Ectodermal cell (in vitro differentiated cells): ENCODE measurements around the gene HYAL2.
A peak's percentile ranks its signal among the peaks of the same experiment; 100 is the strongest.
"Not testable (repeated sequence)": the region's sequence is repeated elsewhere in the genome, so short reads cannot be mapped to it uniquely, and the experiment has no call there.

ENCODE experiments used
- H3K27ac ChIP-seq: 2 replicates; pipeline ENCODE4 v1.7.0; 2013; ENCODE audit warnings: mild to moderate bottlenecking, low read depth, low read length; ENCODE audit not compliant: insufficient read depth, poor library complexity, severe bottlenecking
- H3K27me3 ChIP-seq: 2 replicates; pipeline ENCODE4 v1.7.0; 2013; ENCODE audit warnings: mild to moderate bottlenecking, low read length; ENCODE audit not compliant: insufficient read depth, control insufficient read depth, poor library complexity, severe bottlenecking
- H3K36me3 ChIP-seq: one replicate; pipeline ENCODE4 v1.7.0; 2013; ENCODE audit warnings: low read length; ENCODE audit not compliant: control insufficient read depth, insufficient read depth
- H3K4me1 ChIP-seq: one replicate; pipeline ENCODE4 v1.7.0; 2013; ENCODE audit warnings: low read length; ENCODE audit not compliant: control insufficient read depth, insufficient read depth
- H3K4me3 ChIP-seq: 2 replicates; pipeline ENCODE4 v1.7.0; 2013; ENCODE audit warnings: low read depth, low read length, control low read depth; ENCODE audit not compliant: insufficient read depth
- H3K9me3 ChIP-seq: 2 replicates; pipeline ENCODE4 v1.7.0; 2013; ENCODE audit warnings: mild to moderate bottlenecking, low read length, moderate library complexity; ENCODE audit not compliant: control insufficient read depth
- WGBS, 2 experiments: methylation state at CpG; one replicate each; pipeline ENCODE4 v1.1.7; 2013; ENCODE audit warnings: missing lambda C conversion rate in 2 of 2; 5-methylcytosine and 5-hydroxymethylcytosine counted together

The HYAL2 gene

GRCh38 chr3:50276762-50277101 lies 45.8 kb downstream of the HYAL2 start:
- H3K36me3 ChIP-seq: no peaks in the 10 kb centered on the region
- no peak overlapping the region for H3K27ac ChIP-seq
- H3K9me3 ChIP-seq: no peaks in the 10 kb centered on the region
- no peak overlapping the region for H3K4me3 ChIP-seq
- peaks cover 37% of the 10 kb centered on the region for H3K27me3 ChIP-seq
- WGBS, 2 experiments: 92 to 94% methylated on average over 17 of the region's 17 CpGs
- peaks cover 7% of the 10 kb centered on the region for H3K4me1 ChIP-seq

DNA sequence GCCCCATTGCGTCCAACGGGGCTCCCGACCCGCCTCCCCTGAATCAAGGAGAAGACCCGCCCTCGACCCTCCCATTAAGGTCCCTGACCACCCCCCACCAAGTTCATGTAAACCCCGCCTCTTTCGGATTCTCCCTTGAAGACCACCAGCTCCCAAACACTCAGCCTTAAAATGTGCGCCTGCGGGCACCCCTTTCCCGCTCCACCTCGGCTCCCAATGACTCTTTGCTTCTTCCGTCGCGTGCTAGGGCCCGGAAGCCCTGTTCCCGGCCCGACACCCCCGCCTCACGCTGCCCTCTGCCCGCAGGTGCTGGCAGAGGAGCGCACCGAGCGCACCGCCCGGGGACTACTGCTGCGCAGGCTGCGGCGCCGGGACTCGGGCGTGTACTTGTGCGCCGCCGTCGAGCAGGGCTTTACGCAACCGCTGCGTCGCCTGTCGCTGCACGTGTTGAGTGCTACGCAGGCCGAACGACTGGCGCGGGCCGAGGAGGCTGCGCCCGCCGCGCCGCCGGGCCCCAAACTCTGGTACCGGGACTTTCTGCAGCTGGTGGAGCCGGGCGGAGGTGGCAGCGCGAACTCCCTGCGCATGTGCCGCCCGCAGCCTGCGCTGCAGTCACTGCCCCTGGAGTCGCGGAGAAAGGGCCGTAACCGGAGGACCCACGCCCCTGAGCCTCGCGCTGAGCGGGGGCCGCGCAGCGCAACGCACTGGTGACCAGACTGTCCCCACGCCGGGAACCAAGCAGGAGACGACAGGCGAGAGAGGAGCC lies 46.4 kb downstream of the HYAL2 start:
- Histone ChIP-seq H3K4me1 (peaks cover 7% of the 10 kb centered on the region), H3K27ac (no peak overlapping the region), H3K36me3 (no peaks in the 10 kb centered on the region), H3K9me3 (no peaks in the 10 kb centered on the region), H3K4me3 (peak overlapping the region; percentile 27), H3K27me3 (peaks cover 37% of the 10 kb centered on the region)
- 85 to 86% methylated on average over 79 of the region's 79 CpGs for WGBS, 2 experiments

DNA sequence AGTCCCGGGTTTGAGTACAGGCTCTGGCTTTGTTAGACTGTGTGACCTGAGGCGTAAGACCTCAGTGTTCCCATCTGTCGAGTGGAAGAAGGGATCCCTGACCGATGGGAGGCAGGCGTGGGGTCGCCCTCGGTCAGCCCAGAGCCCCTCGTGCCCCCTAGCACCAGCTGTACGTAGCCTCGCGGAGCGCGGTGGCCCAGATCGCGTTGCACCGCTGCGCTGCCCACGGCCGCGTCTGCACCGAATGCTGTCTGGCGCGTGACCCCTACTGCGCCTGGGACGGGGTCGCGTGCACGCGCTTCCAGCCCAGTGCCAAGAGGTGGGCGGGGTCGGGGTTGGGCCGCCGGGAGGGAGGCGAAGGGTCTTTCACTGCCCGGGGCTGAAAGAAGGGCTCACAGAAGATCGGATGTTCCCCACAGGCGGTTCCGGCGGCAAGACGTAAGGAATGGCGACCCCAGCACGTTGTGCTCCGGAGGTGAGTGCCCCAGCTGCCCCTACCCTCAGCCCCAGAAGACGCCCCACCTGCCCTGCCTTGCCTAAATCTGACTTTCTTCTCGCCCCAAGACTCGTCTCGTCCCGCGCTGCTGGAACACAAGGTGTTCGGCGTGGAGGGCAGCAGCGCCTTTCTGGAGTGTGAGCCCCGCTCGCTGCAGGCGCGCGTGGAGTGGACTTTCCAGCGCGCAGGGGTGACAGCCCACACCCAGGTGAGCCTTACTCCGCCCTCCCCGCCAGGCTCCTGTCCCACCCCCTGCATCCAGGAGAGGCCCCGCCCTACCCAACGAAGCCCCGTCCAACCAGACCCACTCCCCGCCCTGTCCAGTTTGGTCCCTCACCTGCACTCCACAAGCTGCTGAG lies 47.2 kb downstream of the HYAL2 start:
- no peak overlapping the region for H3K27ac ChIP-seq
- no peaks in the 10 kb centered on the region for H3K36me3 ChIP-seq
- peak overlapping the region; percentile 27 for H3K4me3 ChIP-seq
- peaks cover 37% of the 10 kb centered on the region for H3K27me3 ChIP-seq
- no peaks in the 10 kb centered on the region for H3K9me3 ChIP-seq
- H3K4me1 ChIP-seq: peaks cover 7% of the 10 kb centered on the region
- WGBS, 2 experiments: 17 to 19% methylated on average over 65 of the region's 65 CpGs

DNA sequence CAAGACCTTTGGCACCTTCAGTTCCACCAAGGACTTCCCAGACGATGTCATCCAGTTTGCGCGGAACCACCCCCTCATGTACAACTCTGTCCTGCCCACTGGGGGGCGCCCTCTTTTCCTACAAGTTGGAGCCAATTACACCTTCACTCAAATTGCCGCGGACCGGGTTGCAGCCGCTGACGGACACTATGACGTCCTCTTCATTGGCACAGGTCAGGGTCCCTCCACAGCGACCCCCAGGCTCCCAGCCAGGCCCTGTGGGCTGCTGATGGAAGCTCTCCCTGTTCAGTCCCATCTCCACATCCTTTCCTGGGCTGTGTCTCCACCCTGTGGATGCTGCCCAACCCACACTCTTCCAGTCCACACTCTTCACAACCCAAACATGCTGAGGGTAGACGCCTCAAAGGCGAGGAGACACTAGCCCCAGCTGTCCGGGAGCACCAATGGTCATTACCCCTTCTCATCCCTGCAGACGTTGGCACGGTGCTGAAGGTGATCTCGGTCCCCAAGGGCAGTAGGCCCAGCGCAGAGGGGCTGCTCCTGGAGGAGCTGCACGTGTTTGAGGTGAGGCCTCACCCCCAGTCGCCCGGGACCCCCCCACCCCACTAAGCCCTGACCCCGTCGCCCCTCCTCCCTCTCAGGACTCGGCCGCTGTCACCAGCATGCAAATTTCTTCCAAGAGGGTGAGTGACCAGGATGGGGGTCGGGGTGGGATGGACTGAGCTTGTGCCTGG lies 48.0 kb downstream of the HYAL2 start:
- Histone ChIP-seq H3K27me3 (peaks cover 37% of the 10 kb centered on the region), H3K9me3 (no peaks in the 10 kb centered on the region), H3K36me3 (no peaks in the 10 kb centered on the region), H3K4me3 (peak overlapping the region; percentile 27), H3K4me1 (peaks cover 14% of the 10 kb centered on the region), H3K27ac (no peak overlapping the region)
- WGBS, 2 experiments: 16 to 17% methylated on average over 26 of the region's 26 CpGs

DNA sequence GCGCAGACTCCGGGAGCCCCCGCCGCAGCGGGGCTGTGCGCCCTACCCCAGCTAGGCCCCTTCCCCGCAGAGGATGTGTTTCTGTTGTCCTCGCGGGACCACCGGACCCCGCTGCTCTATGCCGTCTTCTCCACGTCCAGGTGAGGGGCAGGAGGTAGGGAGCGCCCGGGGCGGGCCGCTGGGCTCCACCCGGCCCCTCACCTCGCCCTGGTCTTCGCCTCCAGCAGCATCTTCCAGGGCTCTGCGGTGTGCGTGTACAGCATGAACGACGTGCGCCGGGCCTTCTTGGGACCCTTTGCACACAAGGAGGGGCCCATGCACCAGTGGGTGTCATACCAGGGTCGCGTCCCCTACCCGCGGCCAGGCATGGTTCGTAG lies 48.9 kb downstream of the HYAL2 start:
- no peak overlapping the region for H3K27ac ChIP-seq
- H3K36me3 ChIP-seq: no peaks in the 10 kb centered on the region
- peaks cover 37% of the 10 kb centered on the region for H3K27me3 ChIP-seq
- H3K9me3 ChIP-seq: no peaks in the 10 kb centered on the region
- 80% methylated on average over 31 of the region's 31 CpGs for WGBS, 2 experiments
- H3K4me3 ChIP-seq: no peak overlapping the region
- H3K4me1 ChIP-seq: peaks cover 22% of the 10 kb centered on the region

DNA sequence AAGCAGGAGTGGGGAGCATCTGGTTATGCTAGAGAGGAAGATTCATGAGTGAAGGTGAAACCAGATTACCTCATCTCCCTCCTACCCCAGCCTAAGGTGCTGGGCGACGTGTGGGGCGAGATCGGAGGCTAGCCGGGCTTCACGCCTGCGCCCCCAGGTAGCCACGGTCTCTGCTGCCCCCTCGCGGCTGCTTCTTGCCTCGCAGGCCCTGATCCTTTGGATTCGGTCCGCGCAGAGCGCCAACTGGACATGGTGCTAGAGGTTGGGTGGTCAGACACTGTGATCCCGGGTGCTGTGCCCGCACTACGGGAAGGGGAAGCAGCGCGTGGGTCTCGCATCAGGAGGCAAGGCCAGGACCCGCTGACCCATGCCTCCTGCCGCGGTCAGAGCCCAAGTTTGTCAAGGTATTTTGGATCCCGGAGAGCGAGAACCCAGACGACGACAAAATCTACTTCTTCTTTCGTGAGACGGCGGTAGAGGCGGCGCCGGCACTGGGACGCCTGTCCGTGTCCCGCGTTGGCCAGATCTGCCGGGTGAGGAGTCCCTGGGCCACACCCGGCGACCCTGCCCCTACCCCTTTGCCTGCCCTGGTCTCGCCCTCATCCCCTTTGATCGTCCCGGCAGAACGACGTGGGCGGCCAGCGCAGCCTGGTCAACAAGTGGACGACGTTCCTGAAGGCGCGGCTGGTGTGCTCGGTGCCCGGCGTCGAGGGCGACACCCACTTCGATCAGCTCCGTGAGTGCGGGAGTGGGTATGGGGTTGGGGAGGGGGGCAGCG lies 49.4 kb downstream of the HYAL2 start:
- no peak overlapping the region for H3K27ac ChIP-seq
- peaks cover 28% of the 10 kb centered on the region for H3K4me1 ChIP-seq
- WGBS, 2 experiments: 19 to 22% methylated on average over 61 of the region's 61 CpGs
- H3K9me3 ChIP-seq: no peaks in the 10 kb centered on the region
- H3K27me3 ChIP-seq: peaks cover 37% of the 10 kb centered on the region
- H3K36me3 ChIP-seq: no peaks in the 10 kb centered on the region
- no peak overlapping the region for H3K4me3 ChIP-seq

DNA sequence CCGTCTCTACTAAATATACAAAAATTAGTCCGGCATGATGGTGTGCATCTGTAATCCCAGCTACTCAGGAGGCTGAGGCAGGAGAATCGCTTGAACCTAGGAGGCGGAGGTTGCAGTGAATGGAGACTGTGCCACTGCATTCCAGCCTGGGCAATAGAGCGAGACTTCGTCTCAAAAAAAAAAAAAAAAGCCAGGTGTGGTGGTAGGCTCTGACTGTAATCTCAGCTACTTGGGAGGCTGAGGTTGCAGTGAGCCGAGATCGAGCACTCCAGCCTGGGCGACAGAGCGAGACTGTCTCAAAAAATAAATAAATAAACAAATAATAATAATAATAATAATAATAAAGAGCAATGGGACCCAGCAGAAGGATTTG lies 50.0 kb downstream of the HYAL2 start:
- WGBS, 2 experiments: 89 to 92% methylated on average over 6 to 7 of the region's 10 CpGs
- H3K36me3 ChIP-seq, H3K9me3 ChIP-seq, H3K4me3 ChIP-seq, H3K27ac ChIP-seq: not testable (repeated sequence)
- Histone ChIP-seq H3K27me3 (peaks cover 37% of the 10 kb centered on the region), H3K4me1 (peaks cover 34% of the 10 kb centered on the region)

- 91 to 94% methylated on average over 10 of the region's 10 CpGs for WGBS, 2 experiments
- no peaks in the 10 kb centered on the region for H3K9me3 ChIP-seq
- peaks cover 36% of the 10 kb centered on the region for H3K27me3 ChIP-seq
- H3K36me3 ChIP-seq: no peaks in the 10 kb centered on the region
- H3K27ac ChIP-seq: no peak overlapping the region
- H3K4me3 ChIP-seq: no peak overlapping the region
- peaks cover 45% of the 10 kb centered on the region for H3K4me1 ChIP-seq
Measured at GRCh38 chr3:50271314-50271936, 51.1 kb downstream of the HYAL2 start.

GRCh38 chr3:50270422-50271224 lies 51.9 kb downstream of the HYAL2 start:
- peaks cover 50% of the 10 kb centered on the region for H3K4me1 ChIP-seq
- no peaks in the 10 kb centered on the region for H3K9me3 ChIP-seq
- H3K4me3 ChIP-seq: no peak overlapping the region
- no peak overlapping the region for H3K27ac ChIP-seq
- no peaks in the 10 kb centered on the region for H3K36me3 ChIP-seq
- 92 to 93% methylated on average over 19 of the region's 19 CpGs for WGBS, 2 experiments
- peaks cover 28% of the 10 kb centered on the region for H3K27me3 ChIP-seq
